Prostate gland (tissue), 2 donors: ENCODE measurements around the gene PMPCA.

Experiments used
- POLR2A ChIP-seq: fragments of 450-650 bp; IDR thresholded peaks from one replicate; pipeline ENCODE4 v1.6.1; 2016; ENCODE audit warnings: antibody characterized with exemption, mild to moderate bottlenecking
- TF ChIP-seq, protein P1 (sequence below), 4 experiments: fragments of 200-600 bp in 2 of 4; fragments of 450-650 bp in 2 of 4; sonication (generic) in 2 of 4; IDR thresholded peaks; 1 replicate in 3 of 4; 2 replicates in 1 of 4; pipeline ENCODE4 v1.5.1; 2016 to 2019; ENCODE audit warnings: antibody characterized with exemption in 4 of 4, mild to moderate bottlenecking in 2 of 4, moderate library complexity in 2 of 4

DNA sequence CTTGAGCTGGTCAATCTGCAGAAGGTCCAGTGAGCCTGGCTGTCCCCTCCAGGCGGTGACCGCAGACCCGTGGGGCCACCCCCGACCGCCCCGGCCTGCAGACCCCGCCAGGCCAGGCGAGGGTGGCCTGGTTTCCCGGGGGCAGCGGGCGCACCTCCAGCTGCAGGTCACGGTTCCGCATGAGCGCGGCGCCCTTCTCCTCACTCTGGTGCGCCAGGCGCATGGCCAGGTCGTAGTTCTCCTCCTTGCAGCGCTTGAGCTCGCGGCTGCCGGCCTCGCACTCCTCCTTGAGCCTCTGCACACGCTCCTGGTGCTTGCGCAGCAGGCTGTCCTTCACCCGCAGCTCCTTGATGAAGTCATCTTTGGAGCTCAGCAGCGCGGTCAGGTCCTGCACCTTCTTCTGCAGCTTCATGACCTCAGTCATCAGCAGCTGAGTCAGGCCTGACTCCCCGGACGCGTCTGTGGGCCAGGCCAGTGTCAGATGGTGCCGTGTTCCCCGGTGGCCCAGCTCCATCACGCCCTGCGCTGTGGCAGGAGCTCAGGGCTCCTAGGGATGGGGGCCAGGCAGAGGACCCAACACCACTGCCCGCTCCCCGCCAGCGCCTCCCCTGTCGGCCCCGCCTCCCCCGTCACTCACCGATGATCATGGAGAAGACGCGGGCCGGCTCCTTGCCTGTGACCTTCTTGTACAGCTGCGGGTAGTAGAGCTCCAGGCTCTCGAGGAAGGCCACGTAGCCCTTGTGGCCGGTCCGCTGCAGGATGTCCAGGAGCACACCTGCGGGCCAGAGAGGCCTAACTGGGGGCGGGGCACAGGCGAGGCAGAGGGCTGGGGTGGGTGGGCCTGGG, 39.5 kb upstream of the PMPCA start:
- TF ChIP-seq, protein P1, sequence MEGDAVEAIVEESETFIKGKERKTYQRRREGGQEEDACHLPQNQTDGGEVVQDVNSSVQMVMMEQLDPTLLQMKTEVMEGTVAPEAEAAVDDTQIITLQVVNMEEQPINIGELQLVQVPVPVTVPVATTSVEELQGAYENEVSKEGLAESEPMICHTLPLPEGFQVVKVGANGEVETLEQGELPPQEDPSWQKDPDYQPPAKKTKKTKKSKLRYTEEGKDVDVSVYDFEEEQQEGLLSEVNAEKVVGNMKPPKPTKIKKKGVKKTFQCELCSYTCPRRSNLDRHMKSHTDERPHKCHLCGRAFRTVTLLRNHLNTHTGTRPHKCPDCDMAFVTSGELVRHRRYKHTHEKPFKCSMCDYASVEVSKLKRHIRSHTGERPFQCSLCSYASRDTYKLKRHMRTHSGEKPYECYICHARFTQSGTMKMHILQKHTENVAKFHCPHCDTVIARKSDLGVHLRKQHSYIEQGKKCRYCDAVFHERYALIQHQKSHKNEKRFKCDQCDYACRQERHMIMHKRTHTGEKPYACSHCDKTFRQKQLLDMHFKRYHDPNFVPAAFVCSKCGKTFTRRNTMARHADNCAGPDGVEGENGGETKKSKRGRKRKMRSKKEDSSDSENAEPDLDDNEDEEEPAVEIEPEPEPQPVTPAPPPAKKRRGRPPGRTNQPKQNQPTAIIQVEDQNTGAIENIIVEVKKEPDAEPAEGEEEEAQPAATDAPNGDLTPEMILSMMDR (IDR thresholded peaks at IDR 0.05) = no peak
- no peak for TF ChIP-seq POLR2A
